Stomach (tissue), 4 donors: ENCODE measurements around the gene ANKRD55.

Source experiments
- POLR2A ChIP-seq, 4 donors: fragments of 450-650 bp; IDR thresholded peaks; one replicate each; pipeline ENCODE4 v1.6.1; 2016; ENCODE audit warnings: antibody characterized with exemption in 4 of 4, control low read depth in 2 of 4, mild to moderate bottlenecking in 1 of 4, moderate library complexity in 1 of 4
- POLR2AphosphoS5 ChIP-seq, 3 donors: sonication (generic); formaldehyde crosslinking; IDR thresholded peaks; one replicate each; pipeline ENCODE4 v1.6.1; 2016; ENCODE audit warnings: antibody characterized with exemption in 3 of 3
- TF ChIP-seq, protein P1 (sequence below), 7 experiments: fragments of 450-650 bp in 4 of 7; fragments of 200-600 bp in 3 of 7; sonication (generic) in 3 of 7; IDR thresholded peaks; one replicate each; pipeline ENCODE4 v1.5.1; 2016 to 2019; ENCODE audit warnings: antibody characterized with exemption in 7 of 7, control low read depth in 2 of 7, mild to moderate bottlenecking in 1 of 7

GRCh38 chr5:56262279-56262678 is 29.1 kb upstream of the ANKRD55 start:
- TF ChIP-seq, protein P1, sequence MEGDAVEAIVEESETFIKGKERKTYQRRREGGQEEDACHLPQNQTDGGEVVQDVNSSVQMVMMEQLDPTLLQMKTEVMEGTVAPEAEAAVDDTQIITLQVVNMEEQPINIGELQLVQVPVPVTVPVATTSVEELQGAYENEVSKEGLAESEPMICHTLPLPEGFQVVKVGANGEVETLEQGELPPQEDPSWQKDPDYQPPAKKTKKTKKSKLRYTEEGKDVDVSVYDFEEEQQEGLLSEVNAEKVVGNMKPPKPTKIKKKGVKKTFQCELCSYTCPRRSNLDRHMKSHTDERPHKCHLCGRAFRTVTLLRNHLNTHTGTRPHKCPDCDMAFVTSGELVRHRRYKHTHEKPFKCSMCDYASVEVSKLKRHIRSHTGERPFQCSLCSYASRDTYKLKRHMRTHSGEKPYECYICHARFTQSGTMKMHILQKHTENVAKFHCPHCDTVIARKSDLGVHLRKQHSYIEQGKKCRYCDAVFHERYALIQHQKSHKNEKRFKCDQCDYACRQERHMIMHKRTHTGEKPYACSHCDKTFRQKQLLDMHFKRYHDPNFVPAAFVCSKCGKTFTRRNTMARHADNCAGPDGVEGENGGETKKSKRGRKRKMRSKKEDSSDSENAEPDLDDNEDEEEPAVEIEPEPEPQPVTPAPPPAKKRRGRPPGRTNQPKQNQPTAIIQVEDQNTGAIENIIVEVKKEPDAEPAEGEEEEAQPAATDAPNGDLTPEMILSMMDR (IDR thresholded peaks at IDR 0.05): no peak
- TF ChIP-seq POLR2AphosphoS5 (IDR thresholded peaks at IDR 0.05): no peak
- TF ChIP-seq POLR2A (IDR thresholded peaks at IDR 0.05): no peak
